ENCODE data around the gene EXOC6B. TPM values are rescaled to one million over a fixed set of nuclear protein-coding genes. Genes with fewer than 3 reads are reported as not detected.

Gene EXOC6B
- total and polyA plus RNA-seq, 4 donors = 5.8 to 45.9 (median 26.2) TPM

DNA sequence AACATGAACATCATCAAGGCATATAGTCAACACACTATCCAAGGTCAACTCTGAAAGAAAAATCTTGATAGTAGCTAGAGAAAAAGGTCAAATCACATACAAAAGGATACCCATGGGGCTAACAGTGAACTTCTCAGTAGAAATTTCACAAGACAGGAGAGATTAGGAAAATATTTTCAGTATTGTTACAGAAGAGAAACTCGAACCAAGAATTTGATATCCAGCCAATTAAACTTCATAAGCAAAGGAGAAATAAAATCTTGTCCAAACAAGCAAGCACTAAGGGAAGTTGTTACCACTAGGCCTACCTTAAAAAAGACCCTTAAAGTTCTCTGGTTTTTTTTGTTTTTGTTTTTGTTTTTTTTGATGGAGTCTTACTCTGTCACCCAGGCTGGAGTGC, 242.5 kb downstream of the EXOC6B start:
- no peaks in the 10 kb centered on the region for H3K4me1 ChIP-seq (ENCODE audit: control insufficient read depth in 1 of 2, insufficient read depth in 2 of 2, low read length in 2 of 2)
- no peaks in the 10 kb centered on the region for H3K36me3 ChIP-seq (ENCODE audit: control insufficient read depth in 1 of 2, insufficient read depth in 2 of 2, low read length in 1 of 2)
- no peaks in the 10 kb centered on the region for H3K9me3 ChIP-seq (ENCODE audit: control insufficient read depth, low read length)
- H3K27ac ChIP-seq (ENCODE audit: low read depth in 1 of 2, low read length in 2 of 2) = no peak overlapping the region
- no peak for ATAC-seq (ENCODE audit: low FRiP score)
- no peak for DNase-seq
- intact Hi-C loops (cut with DNase I) = loop anchor here in 1 of 2 donors (5.0 to 10.0 kb wide), 2 partner anchors 439 to 661 kb away; partner anchors contain the start of gene CYP26B1
- H3K4me3 ChIP-seq (ENCODE audit: low read length in 2 of 2) = no peak overlapping the region
- 11 to 15% methylated on average over 1 of the region's 1 CpG for WGBS, 2 donors
- no peaks in the 10 kb centered on the region for H3K27me3 ChIP-seq (ENCODE audit: control insufficient read depth in 1 of 2, insufficient read depth in 2 of 2, low read length in 1 of 2)

DNA sequence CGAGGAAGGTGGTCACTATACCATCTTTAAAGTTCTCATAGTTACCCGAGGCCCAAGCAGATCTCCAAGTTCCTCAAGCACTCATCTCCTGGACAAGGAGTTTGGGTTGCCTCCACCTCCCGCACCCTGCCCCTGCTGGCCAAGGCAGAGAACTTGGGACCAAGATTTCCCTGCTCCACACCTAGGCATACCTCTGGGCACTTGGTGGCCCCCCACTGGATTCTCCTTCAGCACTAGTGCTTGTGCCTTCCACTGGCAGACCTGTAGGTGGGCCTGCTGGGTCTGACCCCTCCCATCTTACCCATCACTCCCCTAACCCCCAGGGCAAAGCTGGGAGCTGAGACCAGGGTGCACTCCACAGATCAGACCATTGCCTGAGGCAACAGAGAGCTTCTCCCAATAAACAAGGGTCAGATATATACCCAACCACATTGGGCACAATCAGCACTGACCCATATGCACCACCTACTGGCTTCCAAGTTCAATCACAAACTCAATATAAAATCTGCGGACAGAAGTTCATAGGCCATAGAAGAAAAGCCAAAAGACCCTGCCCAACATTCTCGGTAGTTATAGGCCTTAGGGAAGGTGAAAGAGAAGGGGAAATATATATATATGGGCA, 244.2 kb downstream of the EXOC6B start:
- Histone ChIP-seq H3K4me3 (ENCODE audit: low read length in 2 of 2) (no peak overlapping the region), H3K27ac (ENCODE audit: low read depth in 1 of 2, low read length in 2 of 2) (no peak overlapping the region), H3K36me3 (ENCODE audit: control insufficient read depth in 1 of 2, insufficient read depth in 2 of 2, low read length in 1 of 2) (no peaks in the 10 kb centered on the region), H3K27me3 (ENCODE audit: control insufficient read depth in 1 of 2, insufficient read depth in 2 of 2, low read length in 1 of 2) (no peaks in the 10 kb centered on the region), H3K4me1 (ENCODE audit: control insufficient read depth in 1 of 2, insufficient read depth in 2 of 2, low read length in 2 of 2) (no peaks in the 10 kb centered on the region), H3K9me3 (ENCODE audit: control insufficient read depth, low read length) (no peaks in the 10 kb centered on the region)
- DNase-seq (no peak), ATAC-seq (ENCODE audit: low FRiP score) (no peak)
- 76 to 86% methylated on average over 5 of the region's 5 CpGs for WGBS, 2 donors
- intact Hi-C loops (cut with DNase I) = loop anchor here in 1 of 2 donors (5.0 to 10.0 kb wide), 2 partner anchors 437 to 659 kb away; partner anchors contain the start of gene CYP26B1

GRCh38 chr2:72579591-72580180, 246.1 kb downstream of the EXOC6B start:
- no peaks in the 10 kb centered on the region for H3K9me3 ChIP-seq (ENCODE audit: control insufficient read depth, low read length)
- intact Hi-C loops (cut with DNase I) = loop anchor here (5.0 to 10.0 kb wide), 5 partner anchors 405 to 1045 kb away; partner anchors contain the start of gene CYP26B1 (in 1 of the 2)
- 26 to 33% methylated on average over 1 of the region's 1 CpG for WGBS, 2 donors
- no peaks in the 10 kb centered on the region for H3K36me3 ChIP-seq (ENCODE audit: control insufficient read depth in 1 of 2, insufficient read depth in 2 of 2, low read length in 1 of 2)
- DNase-seq = no peak
- no peak overlapping the region for H3K27ac ChIP-seq (ENCODE audit: low read depth in 1 of 2, low read length in 2 of 2)
- H3K4me1 ChIP-seq (ENCODE audit: control insufficient read depth in 1 of 2, insufficient read depth in 2 of 2, low read length in 2 of 2) = peaks cover 0 to 2% of the 10 kb centered on the region in 2 donors
- H3K4me3 ChIP-seq (ENCODE audit: low read length in 2 of 2) = no peak overlapping the region
- no peak for ATAC-seq (ENCODE audit: low FRiP score)
- H3K27me3 ChIP-seq (ENCODE audit: control insufficient read depth in 1 of 2, insufficient read depth in 2 of 2, low read length in 1 of 2) = no peaks in the 10 kb centered on the region

DNA sequence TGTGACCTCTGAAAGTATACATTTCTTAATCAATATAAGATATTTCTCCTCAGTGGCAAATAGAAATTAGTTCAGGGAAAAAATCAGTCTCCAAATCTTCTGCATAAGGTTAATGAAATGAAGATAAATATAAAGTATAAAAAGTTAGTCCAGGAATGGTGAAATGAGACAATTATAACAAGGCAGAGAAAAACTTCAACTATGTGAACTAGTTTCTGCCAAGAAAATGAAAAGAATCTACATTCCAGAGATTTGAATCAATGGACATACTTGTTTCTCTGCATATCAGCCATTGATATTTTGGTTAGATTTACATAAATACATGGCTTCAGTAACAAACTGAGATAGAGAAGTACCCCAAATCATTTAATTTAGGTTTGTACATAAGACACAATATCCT, 249.0 kb downstream of the EXOC6B start:
- no peak for ATAC-seq (ENCODE audit: low FRiP score)
- Histone ChIP-seq H3K4me3 (ENCODE audit: low read length in 2 of 2) (no peak overlapping the region), H3K27ac (ENCODE audit: low read depth in 1 of 2, low read length in 2 of 2) (no peak overlapping the region), H3K36me3 (ENCODE audit: control insufficient read depth in 1 of 2, insufficient read depth in 2 of 2, low read length in 1 of 2) (no peaks in the 10 kb centered on the region), H3K27me3 (ENCODE audit: control insufficient read depth in 1 of 2, insufficient read depth in 2 of 2, low read length in 1 of 2) (no peaks in the 10 kb centered on the region), H3K4me1 (ENCODE audit: control insufficient read depth in 1 of 2, insufficient read depth in 2 of 2, low read length in 2 of 2) (peaks cover 0 to 2% of the 10 kb centered on the region in 2 donors), H3K9me3 (ENCODE audit: control insufficient read depth, low read length) (no peaks in the 10 kb centered on the region)
- intact Hi-C loops (cut with DNase I) = loop anchor here (10.0 kb wide), 3 partner anchors 402 to 1042 kb away; no protein-coding TSS in a partner anchor
- DNase-seq = no peak

- H3K9me3 ChIP-seq (ENCODE audit: control insufficient read depth, low read length) = no peaks in the 10 kb centered on the region
- DNase-seq (no peak), ATAC-seq (ENCODE audit: low FRiP score) (no peak)
- H3K4me1 ChIP-seq (ENCODE audit: control insufficient read depth in 1 of 2, insufficient read depth in 2 of 2, low read length in 2 of 2) = peaks cover 0 to 2% of the 10 kb centered on the region in 2 donors
- H3K36me3 ChIP-seq (ENCODE audit: control insufficient read depth in 1 of 2, insufficient read depth in 2 of 2, low read length in 1 of 2) = no peaks in the 10 kb centered on the region
- intact Hi-C loops (cut with DNase I) = loop anchor here (10.0 kb wide), 3 partner anchors 402 to 1042 kb away; no protein-coding TSS in a partner anchor
- H3K4me3 ChIP-seq (ENCODE audit: low read length in 2 of 2) = no peak overlapping the region
- 36 to 45% methylated on average over 2 of the region's 2 CpGs for WGBS, 2 donors
- H3K27ac ChIP-seq (ENCODE audit: low read depth in 1 of 2, low read length in 2 of 2) = no peak overlapping the region
- no peaks in the 10 kb centered on the region for H3K27me3 ChIP-seq (ENCODE audit: control insufficient read depth in 1 of 2, insufficient read depth in 2 of 2, low read length in 1 of 2)
Observed at GRCh38 chr2:72576459-72576858, 249.4 kb downstream of the EXOC6B start.

- no peak for ATAC-seq (ENCODE audit: low FRiP score)
- H3K36me3 ChIP-seq (ENCODE audit: control insufficient read depth in 1 of 2, insufficient read depth in 2 of 2, low read length in 1 of 2) = no peaks in the 10 kb centered on the region
- no peaks in the 10 kb centered on the region for H3K9me3 ChIP-seq (ENCODE audit: control insufficient read depth, low read length)
- H3K4me3 ChIP-seq (ENCODE audit: low read length in 2 of 2) = no peak overlapping the region
- no peaks in the 10 kb centered on the region for H3K27me3 ChIP-seq (ENCODE audit: control insufficient read depth in 1 of 2, insufficient read depth in 2 of 2, low read length in 1 of 2)
- H3K4me1 ChIP-seq (ENCODE audit: control insufficient read depth in 1 of 2, insufficient read depth in 2 of 2, low read length in 2 of 2) = peaks cover 0 to 2% of the 10 kb centered on the region in 2 donors
- no peak overlapping the region for H3K27ac ChIP-seq (ENCODE audit: low read depth in 1 of 2, low read length in 2 of 2)
- intact Hi-C loops (cut with DNase I) = loop anchor here (10.0 kb wide), 3 partner anchors 400 to 1040 kb away; no protein-coding TSS in a partner anchor
- 96 to 98% methylated on average over 3 of the region's 3 CpGs for WGBS, 2 donors
- DNase-seq = no peak
Observed at GRCh38 chr2:72574886-72575285, 250.9 kb downstream of the EXOC6B start.

DNA sequence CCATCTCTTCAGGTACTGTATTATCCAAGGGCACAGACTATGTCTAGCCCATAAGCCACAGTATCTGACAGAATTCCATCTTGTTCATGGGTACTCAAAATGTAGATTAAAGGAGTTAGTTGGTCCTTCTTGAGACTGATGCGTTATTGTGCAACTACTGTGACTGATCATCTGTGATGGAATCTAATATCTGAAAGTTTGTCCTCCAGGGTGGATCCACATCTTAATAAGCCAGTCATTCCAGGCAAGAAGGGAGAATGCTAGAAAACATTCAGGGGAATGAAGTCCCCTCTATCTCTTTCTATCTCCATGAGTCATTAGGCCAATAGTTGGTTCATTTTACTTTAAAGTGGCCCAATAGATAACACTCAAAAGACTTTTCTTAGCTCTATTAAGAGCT, 252.6 kb downstream of the EXOC6B start:
- Histone ChIP-seq H3K27ac (ENCODE audit: low read depth in 1 of 2, low read length in 2 of 2) (no peak overlapping the region), H3K4me3 (ENCODE audit: low read length in 2 of 2) (no peak overlapping the region), H3K27me3 (ENCODE audit: control insufficient read depth in 1 of 2, insufficient read depth in 2 of 2, low read length in 1 of 2) (no peaks in the 10 kb centered on the region), H3K36me3 (ENCODE audit: control insufficient read depth in 1 of 2, insufficient read depth in 2 of 2, low read length in 1 of 2) (no peaks in the 10 kb centered on the region), H3K9me3 (ENCODE audit: control insufficient read depth, low read length) (no peaks in the 10 kb centered on the region), H3K4me1 (ENCODE audit: control insufficient read depth in 1 of 2, insufficient read depth in 2 of 2, low read length in 2 of 2) (peaks cover 0 to 2% of the 10 kb centered on the region in 2 donors)
- 99 to 100% methylated on average over 1 of the region's 1 CpG for WGBS, 2 donors
- intact Hi-C loops (cut with DNase I) = loop anchor here (10.0 kb wide), 3 partner anchors 398 to 1038 kb away; no protein-coding TSS in a partner anchor
- DNase-seq = no peak
- ATAC-seq (ENCODE audit: low FRiP score) = no peak

- no peak for DNase-seq
- intact Hi-C loops (cut with DNase I) = loop anchor here (10.0 kb wide), 3 partner anchors 398 to 1038 kb away; no protein-coding TSS in a partner anchor
- no peak for ATAC-seq (ENCODE audit: low FRiP score)
Observed at GRCh38 chr2:72572501-72572900, 253.3 kb downstream of the EXOC6B start.

More at GRCh38 chr2:72572501-72572900, 253.3 kb downstream of the EXOC6B start:
- Histone ChIP-seq H3K36me3 (ENCODE audit: control insufficient read depth in 1 of 2, insufficient read depth in 2 of 2, low read length in 1 of 2) (no peaks in the 10 kb centered on the region), H3K4me1 (ENCODE audit: control insufficient read depth in 1 of 2, insufficient read depth in 2 of 2, low read length in 2 of 2) (peaks cover 0 to 2% of the 10 kb centered on the region in 2 donors), H3K27ac (ENCODE audit: low read depth in 1 of 2, low read length in 2 of 2) (no peak overlapping the region), H3K27me3 (ENCODE audit: control insufficient read depth in 1 of 2, insufficient read depth in 2 of 2, low read length in 1 of 2) (no peaks in the 10 kb centered on the region), H3K4me3 (ENCODE audit: low read length in 2 of 2) (no peak overlapping the region), H3K9me3 (ENCODE audit: control insufficient read depth, low read length) (no peaks in the 10 kb centered on the region)
- 30 to 35% methylated on average over 2 of the region's 2 CpGs for WGBS, 2 donors
